ENCODE results near the gene MRC2.

The MRC2 gene

GRCh38 chr17:62663304-62663703 is 35.8 kb downstream of the MRC2 start:
- TF ChIP-seq RAD21 (IDR thresholded peaks at IDR 0.05; ENCODE audit: low read depth) = no peak
- no peak for TF ChIP-seq TEAD4 (IDR thresholded peaks at IDR 0.05)
- no peak for TF ChIP-seq ZBTB7A (IDR thresholded peaks at IDR 0.05; ENCODE audit: low read depth)

GRCh38 chr17:62664336-62665120 is 37.1 kb downstream of the MRC2 start:
- TF ChIP-seq MAX (IDR thresholded peaks at IDR 0.05) = no peak
- TF ChIP-seq TEAD4 (IDR thresholded peaks at IDR 0.05) = no peak
- no peak for TF ChIP-seq YY1 (IDR thresholded peaks at IDR 0.05; ENCODE audit: low read depth)
- TF ChIP-seq TCF12 (IDR thresholded peaks at IDR 0.05; ENCODE audit: low read depth) = no peak
- no peak for TF ChIP-seq EGR1 (IDR thresholded peaks at IDR 0.05)
- no peak for TF ChIP-seq FOXM1 (IDR thresholded peaks at IDR 0.05; ENCODE audit: borderline replicate concordance, low read depth)
- no peak for TF ChIP-seq EP300 (IDR thresholded peaks at IDR 0.05; ENCODE audit: borderline replicate concordance)
- no peak for TF ChIP-seq TAF1 (IDR thresholded peaks at IDR 0.05; ENCODE audit: low read depth)
- no peak for TF ChIP-seq ZBTB7A (IDR thresholded peaks at IDR 0.05; ENCODE audit: low read depth)
- no peak for TF ChIP-seq RAD21 (IDR thresholded peaks at IDR 0.05; ENCODE audit: low read depth)
- TF ChIP-seq CREB1 (IDR thresholded peaks at IDR 0.05; ENCODE audit: low read depth) = no peak

- TF ChIP-seq EP300 (IDR thresholded peaks at IDR 0.05; ENCODE audit: borderline replicate concordance) (no peak), EGR1 (IDR thresholded peaks at IDR 0.05) (no peak), REST (IDR thresholded peaks at IDR 0.05; ENCODE audit: low read depth) (no peak), RAD21 (IDR thresholded peaks at IDR 0.05; ENCODE audit: low read depth) (no peak), CREB1 (IDR thresholded peaks at IDR 0.05; ENCODE audit: low read depth) (no peak), NFIC (IDR thresholded peaks at IDR 0.05) (no peak), TCF12 (IDR thresholded peaks at IDR 0.05; ENCODE audit: low read depth) (no peak), TEAD4 (IDR thresholded peaks at IDR 0.05) (no peak), FOXM1 (IDR thresholded peaks at IDR 0.05; ENCODE audit: borderline replicate concordance, low read depth) (no peak), USF1 (IDR thresholded peaks at IDR 0.05) (no peak)
Observed at GRCh38 chr17:62665599-62665998, 38.1 kb downstream of the MRC2 start.

GRCh38 chr17:62666061-62666800 is 38.8 kb downstream of the MRC2 start:
- TF ChIP-seq TCF12 (IDR thresholded peaks at IDR 0.05; ENCODE audit: low read depth) (no peak), EP300 (IDR thresholded peaks at IDR 0.05; ENCODE audit: borderline replicate concordance) (no peak), TAF1 (IDR thresholded peaks at IDR 0.05; ENCODE audit: low read depth) (no peak), NFIC (IDR thresholded peaks at IDR 0.05) (no peak), CREB1 (IDR thresholded peaks at IDR 0.05; ENCODE audit: low read depth) (no peak), EGR1 (IDR thresholded peaks at IDR 0.05) (no peak), CEBPB (IDR thresholded peaks at IDR 0.05) (no peak), TEAD4 (IDR thresholded peaks at IDR 0.05) (no peak), FOXM1 (IDR thresholded peaks at IDR 0.05; ENCODE audit: borderline replicate concordance, low read depth) (no peak), MAX (IDR thresholded peaks at IDR 0.05) (no peak), YY1 (IDR thresholded peaks at IDR 0.05; ENCODE audit: low read depth) (no peak), ZBTB7A (IDR thresholded peaks at IDR 0.05; ENCODE audit: low read depth) (no peak), REST (IDR thresholded peaks at IDR 0.05; ENCODE audit: low read depth) (no peak)

- TF ChIP-seq RAD21 (IDR thresholded peaks at IDR 0.05; ENCODE audit: low read depth) (no peak), CEBPB (IDR thresholded peaks at IDR 0.05) (no peak), TCF12 (IDR thresholded peaks at IDR 0.05; ENCODE audit: low read depth) (no peak), CREB1 (IDR thresholded peaks at IDR 0.05; ENCODE audit: low read depth) (no peak), USF1 (IDR thresholded peaks at IDR 0.05) (no peak), ZBTB7A (IDR thresholded peaks at IDR 0.05; ENCODE audit: low read depth) (no peak), YY1 (IDR thresholded peaks at IDR 0.05; ENCODE audit: low read depth) (no peak), TAF1 (IDR thresholded peaks at IDR 0.05; ENCODE audit: low read depth) (no peak), NFIC (IDR thresholded peaks at IDR 0.05) (no peak), MAX (IDR thresholded peaks at IDR 0.05) (no peak), REST (IDR thresholded peaks at IDR 0.05; ENCODE audit: low read depth) (no peak), EP300 (IDR thresholded peaks at IDR 0.05; ENCODE audit: borderline replicate concordance) (no peak), TEAD4 (IDR thresholded peaks at IDR 0.05) (no peak), FOXM1 (IDR thresholded peaks at IDR 0.05; ENCODE audit: borderline replicate concordance, low read depth) (no peak), EGR1 (IDR thresholded peaks at IDR 0.05) (no peak)
Observed at GRCh38 chr17:62666801-62667591, 39.5 kb downstream of the MRC2 start.
